ENCODE data around the gene LAMA3.

LAMA3 gene

GRCh38 chr18:23875966-23876895, 187.0 kb downstream of the LAMA3 start:
- Mint-ChIP-seq H3K36me3 (ENCODE audit: low read depth) (no peaks in the 10 kb centered on the region), H3K27me3 (ENCODE audit: low read depth, poor library complexity) (peaks cover 25% of the 10 kb centered on the region), H3K4me3 (no peak overlapping the region), H3K27ac (no peak overlapping the region), H3K4me1 (peaks cover 23% of the 10 kb centered on the region), H3K9me3 (no peaks in the 10 kb centered on the region)
- DNase-seq: no peak
- TF ChIP-seq, protein P1, sequence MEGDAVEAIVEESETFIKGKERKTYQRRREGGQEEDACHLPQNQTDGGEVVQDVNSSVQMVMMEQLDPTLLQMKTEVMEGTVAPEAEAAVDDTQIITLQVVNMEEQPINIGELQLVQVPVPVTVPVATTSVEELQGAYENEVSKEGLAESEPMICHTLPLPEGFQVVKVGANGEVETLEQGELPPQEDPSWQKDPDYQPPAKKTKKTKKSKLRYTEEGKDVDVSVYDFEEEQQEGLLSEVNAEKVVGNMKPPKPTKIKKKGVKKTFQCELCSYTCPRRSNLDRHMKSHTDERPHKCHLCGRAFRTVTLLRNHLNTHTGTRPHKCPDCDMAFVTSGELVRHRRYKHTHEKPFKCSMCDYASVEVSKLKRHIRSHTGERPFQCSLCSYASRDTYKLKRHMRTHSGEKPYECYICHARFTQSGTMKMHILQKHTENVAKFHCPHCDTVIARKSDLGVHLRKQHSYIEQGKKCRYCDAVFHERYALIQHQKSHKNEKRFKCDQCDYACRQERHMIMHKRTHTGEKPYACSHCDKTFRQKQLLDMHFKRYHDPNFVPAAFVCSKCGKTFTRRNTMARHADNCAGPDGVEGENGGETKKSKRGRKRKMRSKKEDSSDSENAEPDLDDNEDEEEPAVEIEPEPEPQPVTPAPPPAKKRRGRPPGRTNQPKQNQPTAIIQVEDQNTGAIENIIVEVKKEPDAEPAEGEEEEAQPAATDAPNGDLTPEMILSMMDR (IDR thresholded peaks at IDR 0.05): no peak

- Mint-ChIP-seq H3K27ac (no peak overlapping the region), H3K4me1 (peaks cover 21% of the 10 kb centered on the region), H3K9me3 (no peaks in the 10 kb centered on the region), H3K4me3 (no peak overlapping the region), H3K27me3 (ENCODE audit: low read depth, poor library complexity) (peaks cover 20% of the 10 kb centered on the region), H3K36me3 (ENCODE audit: low read depth) (no peaks in the 10 kb centered on the region)
- TF ChIP-seq, protein P1 (IDR thresholded peaks at IDR 0.05): no peak
- DNase-seq: no peak
Measured at GRCh38 chr18:23876921-23877320, 187.7 kb downstream of the LAMA3 start.

DNA sequence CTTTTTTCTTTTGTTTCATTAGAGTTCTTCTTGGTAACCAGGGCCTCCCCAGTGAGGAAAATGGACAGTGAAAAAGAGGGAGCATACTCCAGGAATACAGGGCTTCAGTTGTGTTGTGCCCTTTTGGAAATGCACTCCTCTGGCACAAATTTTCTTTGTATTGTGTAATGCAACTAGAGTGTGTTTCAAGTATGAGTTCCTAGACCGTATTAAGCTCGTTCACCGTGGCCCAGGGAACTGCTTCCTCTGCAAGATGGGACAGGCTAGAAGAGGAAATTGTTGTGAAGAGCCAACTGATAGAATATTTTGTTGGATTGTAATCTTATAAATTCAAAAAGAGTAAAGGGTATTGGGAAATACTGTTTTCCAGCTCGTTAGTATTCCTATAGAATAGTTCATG, 188.1 kb downstream of the LAMA3 start:
- peaks cover 20% of the 10 kb centered on the region for H3K27me3 Mint-ChIP-seq (ENCODE audit: low read depth, poor library complexity)
- H3K4me1 Mint-ChIP-seq: peaks cover 18% of the 10 kb centered on the region
- no peak for DNase-seq
- no peaks in the 10 kb centered on the region for H3K36me3 Mint-ChIP-seq (ENCODE audit: low read depth)
- TF ChIP-seq, protein P1 (IDR thresholded peaks at IDR 0.05): no peak
- H3K27ac Mint-ChIP-seq: no peak overlapping the region
- no peaks in the 10 kb centered on the region for H3K9me3 Mint-ChIP-seq
- no peak overlapping the region for H3K4me3 Mint-ChIP-seq

DNA sequence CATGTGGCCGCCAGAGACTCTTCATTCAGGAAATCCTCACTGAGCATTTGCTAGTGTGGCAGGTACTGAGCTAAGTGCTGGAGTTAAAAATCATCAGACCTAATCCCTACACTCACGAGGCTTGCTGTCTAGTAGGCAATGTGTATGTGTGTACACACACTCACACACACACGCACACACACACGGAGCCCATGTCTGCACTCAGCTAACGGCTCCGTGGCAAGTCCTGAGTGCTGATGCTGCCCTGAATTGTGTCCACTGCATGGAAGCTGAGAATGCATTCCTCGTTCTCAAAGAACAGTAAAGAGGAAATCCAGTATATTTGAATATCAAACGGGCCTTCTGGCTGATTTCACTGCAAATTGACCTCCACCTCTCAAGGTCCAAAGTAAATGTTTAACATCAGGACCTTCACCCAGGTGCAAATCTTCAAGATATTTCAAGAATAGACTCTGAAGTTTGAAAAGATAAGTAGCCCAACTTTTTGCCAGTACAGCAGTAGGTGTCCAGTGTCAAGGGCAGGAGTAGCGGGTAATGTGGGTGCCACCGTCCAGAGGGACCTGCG, 189.2 kb downstream of the LAMA3 start:
- no peak for DNase-seq
- TF ChIP-seq, protein P1 (IDR thresholded peaks at IDR 0.05): no peak
- Mint-ChIP-seq H3K27ac (no peak overlapping the region), H3K4me3 (no peak overlapping the region), H3K4me1 (peaks cover 17% of the 10 kb centered on the region), H3K36me3 (ENCODE audit: low read depth) (no peaks in the 10 kb centered on the region), H3K27me3 (ENCODE audit: low read depth, poor library complexity) (peaks cover 20% of the 10 kb centered on the region), H3K9me3 (no peaks in the 10 kb centered on the region)

DNA sequence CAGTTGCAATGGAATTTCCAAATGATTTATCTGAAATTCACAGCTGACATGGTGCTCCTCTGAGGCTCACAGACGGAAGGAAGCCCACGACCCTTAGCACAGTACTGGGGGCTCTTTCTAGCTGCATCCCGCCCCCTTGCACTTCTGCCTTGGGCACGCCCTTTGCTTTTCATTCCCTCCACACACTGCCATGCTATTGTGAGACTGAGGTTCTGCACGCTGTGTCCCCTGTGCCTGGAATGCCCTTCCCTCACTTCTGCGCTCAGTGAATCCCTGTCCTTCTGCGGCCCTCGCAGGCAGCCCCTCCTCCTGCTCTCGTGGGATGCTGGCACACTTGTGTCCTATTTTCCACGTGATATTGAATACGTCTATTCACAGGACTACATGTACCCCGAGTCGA, 189.9 kb downstream of the LAMA3 start:
- TF ChIP-seq, protein P1 (IDR thresholded peaks at IDR 0.05): no peak
- Mint-ChIP-seq H3K36me3 (ENCODE audit: low read depth) (no peaks in the 10 kb centered on the region), H3K9me3 (no peaks in the 10 kb centered on the region), H3K27ac (no peak overlapping the region), H3K27me3 (ENCODE audit: low read depth, poor library complexity) (peaks cover 19% of the 10 kb centered on the region), H3K4me1 (peaks cover 23% of the 10 kb centered on the region), H3K4me3 (no peak overlapping the region)
- DNase-seq: no peak
